HG03469 (cell line): ENCODE data around the gene MZT2A.
"Not testable (repeated sequence)": the region's sequence is repeated elsewhere in the genome, so short reads cannot be mapped to it uniquely, and the experiment has no call there.

Experiments
- ATAC-seq: cut with Tn5 transposase; IDR thresholded peaks from one replicate; pipeline ENCODE4 v1.9.1; 2021; ENCODE audit warnings: mild to moderate bottlenecking, moderate library complexity, moderate number of reproducible peaks; ENCODE audit not compliant: unreplicated experiment

The MZT2A gene, protein sequence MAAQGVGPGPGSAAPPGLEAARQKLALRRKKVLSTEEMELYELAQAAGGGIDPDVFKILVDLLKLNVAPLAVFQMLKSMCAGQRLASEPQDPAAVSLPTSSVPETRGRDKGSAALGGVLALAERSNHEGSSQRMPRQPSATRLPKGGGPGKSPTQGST

DNA sequence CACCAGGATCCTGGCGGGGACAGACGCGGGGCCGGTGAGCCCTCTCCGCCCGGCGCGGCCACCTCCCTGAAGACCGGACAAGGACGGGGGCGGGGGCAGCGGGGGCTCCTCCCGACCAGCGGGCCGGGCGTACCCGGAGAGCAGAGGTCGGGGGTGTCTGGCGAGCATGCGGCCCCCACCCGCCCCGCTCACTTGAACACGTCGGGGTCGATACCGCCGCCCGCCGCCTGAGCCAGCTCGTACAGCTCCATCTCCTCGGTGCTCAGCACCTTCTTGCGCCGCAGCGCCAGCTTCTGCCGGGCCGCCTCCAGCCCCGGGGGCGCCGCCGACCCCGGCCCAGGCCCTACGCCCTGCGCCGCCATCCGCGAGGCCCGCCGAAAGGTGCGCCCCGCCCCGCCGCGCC lies at the start of gene MZT2A:
Gene MZT2A, minus strand, starts transcription at position 383 of the 403 bp plus-strand sequence. Its CDS starts 21 bp downstream, at position 362.
- ATAC-seq = peak; percentile 0

- ATAC-seq = not testable (repeated sequence)
Observed at GRCh38 chr2:131538856-131539255, 46.7 kb upstream of the MZT2A start.

GRCh38 chr2:131536841-131537240 lies 44.6 kb upstream of the MZT2A start:
- ATAC-seq = not testable (repeated sequence)

- not testable (repeated sequence) for ATAC-seq
Observed at GRCh38 chr2:131535951-131536826, 44.0 kb upstream of the MZT2A start.

DNA sequence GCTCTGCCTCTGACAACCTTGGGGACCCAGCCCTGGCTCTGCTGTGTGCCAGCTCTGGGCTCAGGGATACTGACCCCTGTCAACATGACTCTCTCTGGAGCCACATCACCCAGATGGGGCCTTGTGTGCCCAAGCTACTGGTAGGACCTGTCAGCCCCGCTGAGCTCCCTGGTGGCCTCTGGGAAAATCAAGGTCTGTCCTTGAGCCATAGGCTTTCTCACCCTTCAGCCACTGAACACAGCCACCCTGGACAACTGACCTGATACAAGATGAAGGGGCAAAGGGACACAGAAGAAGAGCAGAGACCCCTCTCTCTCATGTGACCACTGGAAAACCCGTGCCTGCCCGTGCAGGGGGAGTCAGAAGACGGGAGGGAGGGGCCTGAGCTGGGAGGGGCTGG lies 43.3 kb upstream of the MZT2A start:
- no peak for ATAC-seq

GRCh38 chr2:131534965-131535364 lies 42.8 kb upstream of the MZT2A start:
- not testable (repeated sequence) for ATAC-seq

- ATAC-seq = not testable (repeated sequence)
Observed at GRCh38 chr2:131534317-131534672, 42.1 kb upstream of the MZT2A start.

GRCh38 chr2:131533609-131534316 lies 41.6 kb upstream of the MZT2A start:
- ATAC-seq = not testable (repeated sequence)

DNA sequence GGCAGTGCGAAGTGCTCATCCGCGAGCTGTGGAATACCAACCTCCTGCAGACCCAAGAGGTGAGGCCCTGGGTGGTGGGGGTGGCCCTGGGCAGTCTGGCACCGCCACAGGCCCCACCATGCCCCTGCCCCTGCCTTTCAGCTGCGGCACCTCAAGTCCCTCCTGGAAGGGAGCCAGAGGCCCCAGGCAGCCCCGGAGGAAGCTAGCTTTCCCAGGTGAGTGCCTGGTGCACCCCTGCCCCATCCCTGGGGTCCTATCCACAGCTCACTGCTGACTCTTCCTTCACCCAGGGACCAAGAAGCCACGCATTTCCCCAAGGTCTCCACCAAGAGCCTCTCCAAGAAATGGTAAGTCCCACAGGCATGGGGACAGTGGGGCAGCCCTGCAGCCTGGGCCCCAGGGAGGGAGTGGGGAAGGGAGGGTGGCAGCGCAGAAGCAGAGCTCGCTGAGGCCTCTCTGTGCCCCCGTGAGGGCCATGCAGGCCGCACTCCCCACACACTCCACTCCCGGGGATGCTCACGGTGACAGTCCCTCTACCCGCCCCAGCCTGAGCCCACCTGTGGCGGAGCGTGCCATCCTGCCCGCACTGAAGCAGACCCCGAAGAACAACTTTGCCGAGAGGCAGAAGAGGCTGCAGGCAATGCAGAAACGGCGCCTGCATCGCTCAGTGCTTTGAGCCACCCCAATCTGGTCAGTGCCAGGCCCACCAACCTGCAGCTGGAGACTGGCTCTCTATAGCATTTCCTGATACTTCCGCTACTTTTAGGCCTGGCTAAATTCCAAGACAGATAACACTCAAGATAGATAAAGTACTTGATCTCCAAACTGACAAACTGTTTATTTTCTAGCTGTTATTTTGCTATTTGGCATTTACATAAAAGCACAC lies 40.8 kb upstream of the MZT2A start:
- not testable (repeated sequence) for ATAC-seq

DNA sequence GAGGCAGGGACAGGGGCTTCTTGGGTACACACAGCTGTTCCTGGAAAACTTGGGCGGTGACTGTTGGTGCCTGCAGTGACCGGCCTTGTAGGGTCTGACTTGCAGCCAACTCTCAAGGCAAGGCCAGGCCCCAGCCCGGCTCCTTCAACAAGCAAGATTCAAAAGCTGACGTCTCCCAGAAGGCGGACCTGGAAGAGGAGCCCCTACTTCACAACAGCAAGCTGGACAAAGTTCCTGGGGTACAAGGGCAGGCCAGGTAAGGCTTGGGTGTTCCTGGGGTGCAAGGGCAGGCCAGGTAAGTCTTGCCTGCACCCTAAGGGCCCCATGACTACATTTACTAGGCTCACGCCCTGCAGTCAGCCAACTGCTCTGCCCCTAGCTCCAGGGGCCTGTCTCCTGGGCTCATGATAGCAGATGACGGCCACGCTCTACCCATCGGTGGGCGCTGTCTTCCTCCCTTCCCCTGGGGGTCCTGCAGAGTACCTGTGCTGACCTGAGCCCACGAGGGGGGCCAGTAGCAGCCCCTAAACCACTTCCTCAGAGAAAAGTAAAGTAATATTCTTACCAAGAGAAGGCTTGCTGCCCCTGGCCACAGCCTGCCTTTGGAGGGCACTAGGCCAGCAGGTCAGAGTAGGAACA lies 39.5 kb upstream of the MZT2A start:
- ATAC-seq = not testable (repeated sequence)

DNA sequence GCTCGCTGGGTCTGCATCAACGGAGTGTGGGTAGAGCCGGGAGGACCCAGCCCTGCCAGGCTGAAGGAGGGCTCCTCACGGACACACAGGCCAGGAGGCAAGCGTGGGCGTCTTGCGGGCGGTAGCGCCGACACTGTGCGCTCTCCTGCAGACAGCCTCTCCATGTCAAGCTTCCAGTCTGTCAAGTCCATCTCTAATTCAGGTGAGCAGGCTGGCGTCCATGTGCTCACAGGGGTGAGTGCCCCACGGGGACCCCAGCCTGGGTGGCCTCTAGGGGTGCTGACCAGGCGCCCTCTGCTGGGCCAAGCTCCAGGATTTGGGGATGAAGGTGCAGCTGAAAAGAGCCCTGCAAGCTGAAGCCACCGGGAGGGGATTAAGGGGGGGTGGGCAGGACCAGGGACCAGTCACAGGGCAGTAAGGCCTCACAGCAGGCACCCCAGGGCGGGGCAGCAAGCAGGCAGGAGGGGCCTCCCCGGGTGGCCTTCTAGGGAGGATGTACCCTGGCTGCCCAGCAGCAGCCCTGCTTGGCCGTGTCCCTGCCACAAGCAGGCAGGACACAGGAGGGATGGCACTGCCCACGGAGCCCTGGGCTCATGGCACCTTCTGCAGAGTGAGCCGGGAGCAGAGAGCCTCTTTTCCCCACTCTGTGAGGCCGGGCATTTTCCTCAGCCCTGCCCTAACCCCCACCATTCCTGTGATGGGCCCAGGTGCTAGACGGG lies 38.6 kb upstream of the MZT2A start:
- not testable (repeated sequence) for ATAC-seq

DNA sequence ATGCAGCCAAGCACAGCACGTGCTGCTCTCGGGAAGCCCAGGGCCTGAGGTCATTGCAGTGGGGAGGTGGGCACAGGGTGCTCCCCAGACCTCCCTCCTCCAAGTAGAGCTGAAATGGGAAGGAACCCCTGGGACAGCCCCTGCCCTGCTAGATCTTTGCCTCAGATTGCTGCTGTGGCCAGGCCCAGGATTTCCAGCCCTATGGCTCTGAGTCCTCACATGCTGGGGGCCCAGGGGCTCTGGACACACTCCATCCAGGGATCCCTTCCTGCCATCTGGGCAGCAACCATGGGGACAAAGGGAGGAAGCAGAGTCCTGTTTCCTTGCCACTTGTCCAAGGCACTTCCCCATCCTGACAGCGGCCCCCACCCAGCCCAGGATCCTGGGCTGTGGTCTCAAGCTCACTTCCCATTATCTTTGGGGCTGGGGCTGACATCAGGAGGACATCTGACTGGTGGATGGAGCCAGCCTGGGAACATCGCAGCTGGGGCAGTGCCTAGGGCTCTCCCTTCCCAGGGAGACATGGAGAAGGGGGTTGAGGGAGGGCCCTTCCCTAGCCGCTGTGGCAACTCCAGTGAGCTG lies 37.8 kb upstream of the MZT2A start:
- ATAC-seq = not testable (repeated sequence)

DNA sequence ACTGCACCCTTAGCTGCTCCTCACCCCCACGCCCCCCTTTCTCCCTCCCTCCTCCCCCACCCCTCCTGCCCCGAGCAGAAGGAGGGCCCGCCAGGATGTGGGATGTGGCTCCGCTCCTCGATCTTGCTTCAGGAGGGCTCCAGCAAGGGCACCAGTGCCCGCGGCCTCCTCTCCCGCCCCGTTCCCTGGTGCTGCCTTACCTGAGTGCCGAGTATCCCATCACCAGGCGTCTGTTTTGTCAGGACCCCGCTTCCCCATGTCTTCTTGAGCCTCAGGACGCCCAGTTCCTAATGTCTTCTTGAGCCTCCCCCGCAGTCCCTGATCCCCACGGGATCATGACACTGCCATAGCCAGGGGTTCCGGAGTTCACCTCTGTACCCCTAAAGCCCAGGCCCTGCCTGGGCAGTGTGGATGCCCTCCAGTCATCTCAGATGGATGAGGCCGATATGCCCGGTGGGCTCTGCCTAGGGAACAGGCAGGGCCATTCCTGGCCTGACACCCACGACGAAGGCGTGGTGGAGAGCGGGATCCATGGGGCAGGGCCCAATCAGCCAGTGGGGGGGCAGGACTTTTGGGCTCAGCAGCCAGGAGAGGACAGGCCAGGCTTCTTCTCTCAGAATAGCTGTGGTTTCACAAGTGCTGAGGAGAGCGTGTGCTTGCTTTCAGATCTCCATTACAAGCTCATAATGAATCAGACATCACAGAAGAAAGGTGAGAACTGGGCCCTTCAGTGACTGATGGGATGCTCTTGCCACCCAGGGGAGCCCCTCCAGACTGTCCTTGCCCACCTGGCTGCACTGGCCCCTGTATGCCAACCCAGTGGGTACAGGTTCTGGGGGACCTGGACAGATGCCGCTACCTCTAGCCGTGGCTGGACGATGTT lies 37.0 kb upstream of the MZT2A start:
- peak; percentile 70 for ATAC-seq

GRCh38 chr2:131527131-131528001 lies 35.2 kb upstream of the MZT2A start, which contains the start of gene CCDC74A:
CCDC74A (plus strand) TSS chr2:131527888; CDS start chr2:131527971, 83 bp downstream.
- peak; percentile 77 for ATAC-seq

- ATAC-seq = not testable (repeated sequence)
Observed at GRCh38 chr2:131525256-131525655, 33.1 kb upstream of the MZT2A start.

DNA sequence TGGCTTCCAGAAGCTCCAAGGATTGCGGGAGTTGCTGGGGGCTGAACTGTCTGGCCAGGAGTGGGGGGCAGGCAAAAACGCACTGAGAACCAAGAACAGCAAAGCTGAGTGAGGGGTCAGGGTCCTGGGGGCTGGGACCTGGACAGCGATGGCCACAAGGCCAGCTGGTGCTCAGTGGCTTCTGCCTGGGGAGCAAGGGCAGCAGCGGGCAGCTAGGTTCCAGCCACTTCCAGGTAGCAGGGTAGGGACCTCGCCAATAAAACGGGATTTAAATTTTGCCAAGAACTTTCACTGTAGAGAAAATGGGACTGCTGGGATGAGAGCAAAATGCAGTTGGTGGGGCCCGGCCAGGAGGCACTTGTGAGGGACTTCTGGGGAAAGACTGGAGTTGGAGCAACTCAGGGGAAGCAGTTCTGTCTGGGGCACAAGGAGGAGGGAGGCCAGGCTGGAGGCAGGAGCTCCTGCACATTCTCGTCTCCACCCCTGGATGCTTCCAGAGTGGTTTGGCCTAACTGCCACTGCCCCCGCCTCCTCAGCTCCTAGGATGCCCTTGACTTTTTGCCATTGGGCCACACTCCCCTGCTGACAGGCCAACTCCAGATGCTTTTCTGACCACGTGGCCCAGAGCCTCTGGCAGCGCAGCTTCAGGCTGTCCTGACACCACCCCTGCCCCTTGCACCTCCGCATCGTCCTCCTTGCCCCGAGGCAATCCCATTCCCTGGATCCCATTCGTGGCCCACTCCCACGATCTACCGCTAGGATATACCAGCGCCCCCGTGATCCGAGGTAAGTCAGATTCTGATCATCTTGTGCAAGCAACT lies 30.0 kb upstream of the MZT2A start:
- ATAC-seq = no peak
